Choroid plexus epithelial cell (primary cell): Measurements from ENCODE around the gene PPM1H.

Experiments
- DNase-seq: peaks from one replicate; pipeline ENCODE4 v3.0.0-alpha.2; 2010; ENCODE audit warnings: low read depth
- H3K4me3 ChIP-seq: 2 replicates; pipeline ENCODE4 v1.5.1; 2011; ENCODE audit warnings: low read depth, mild to moderate bottlenecking, control low read depth, low read length, moderate library complexity
- TF ChIP-seq, protein P1 (sequence below): conservative IDR thresholded peaks from 2 replicates; pipeline ENCODE4 v1.5.1; 2011; ENCODE audit warnings: low read depth, mild to moderate bottlenecking, control low read depth, inconsistent platforms, low read length, moderate library complexity

The PPM1H gene

DNA sequence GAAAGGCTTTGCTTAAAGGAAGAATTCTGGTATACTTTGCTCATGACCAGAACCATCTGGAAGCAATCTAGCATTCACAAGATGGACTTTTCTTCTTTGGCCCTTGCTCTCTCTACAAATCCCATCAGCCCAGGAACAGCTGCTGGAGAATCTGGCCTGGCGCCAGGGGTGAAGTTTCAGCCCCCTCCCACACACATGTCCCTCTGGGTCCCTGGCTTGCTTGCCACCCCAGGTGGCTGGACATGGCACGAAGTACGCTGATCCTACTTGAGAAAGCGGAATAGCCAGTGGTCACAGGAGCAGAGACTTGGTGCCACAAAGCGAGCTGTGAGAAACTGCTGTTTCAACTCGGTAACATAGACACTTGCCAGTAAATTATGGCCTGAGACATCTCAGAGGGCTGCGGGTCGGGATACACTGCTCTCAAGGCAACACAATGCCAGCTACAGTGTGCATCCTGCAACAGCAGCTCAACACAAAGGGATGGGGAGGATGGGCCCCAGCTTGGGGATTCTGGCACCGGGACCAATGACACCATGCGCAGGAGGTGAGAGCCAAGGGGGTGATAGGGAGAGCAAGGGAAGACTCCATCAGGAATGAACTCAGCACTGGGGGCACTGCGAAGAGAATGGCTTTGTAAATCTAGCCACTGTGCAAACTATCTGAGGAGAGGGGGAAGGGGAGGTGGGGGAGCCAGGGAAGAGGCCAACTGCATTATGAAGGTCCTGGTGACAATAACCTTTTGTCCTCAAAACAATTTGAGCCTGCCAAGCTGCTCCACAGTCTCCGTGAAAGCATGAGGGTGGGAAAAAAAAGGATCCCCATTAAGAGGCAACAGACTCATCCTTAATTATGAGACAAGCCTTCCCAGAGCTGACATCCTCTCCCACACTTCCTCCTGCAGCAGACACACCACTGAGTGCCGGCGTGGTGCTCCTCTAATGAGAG, 219.9 kb downstream of the PPM1H start:
- TF ChIP-seq, protein P1, sequence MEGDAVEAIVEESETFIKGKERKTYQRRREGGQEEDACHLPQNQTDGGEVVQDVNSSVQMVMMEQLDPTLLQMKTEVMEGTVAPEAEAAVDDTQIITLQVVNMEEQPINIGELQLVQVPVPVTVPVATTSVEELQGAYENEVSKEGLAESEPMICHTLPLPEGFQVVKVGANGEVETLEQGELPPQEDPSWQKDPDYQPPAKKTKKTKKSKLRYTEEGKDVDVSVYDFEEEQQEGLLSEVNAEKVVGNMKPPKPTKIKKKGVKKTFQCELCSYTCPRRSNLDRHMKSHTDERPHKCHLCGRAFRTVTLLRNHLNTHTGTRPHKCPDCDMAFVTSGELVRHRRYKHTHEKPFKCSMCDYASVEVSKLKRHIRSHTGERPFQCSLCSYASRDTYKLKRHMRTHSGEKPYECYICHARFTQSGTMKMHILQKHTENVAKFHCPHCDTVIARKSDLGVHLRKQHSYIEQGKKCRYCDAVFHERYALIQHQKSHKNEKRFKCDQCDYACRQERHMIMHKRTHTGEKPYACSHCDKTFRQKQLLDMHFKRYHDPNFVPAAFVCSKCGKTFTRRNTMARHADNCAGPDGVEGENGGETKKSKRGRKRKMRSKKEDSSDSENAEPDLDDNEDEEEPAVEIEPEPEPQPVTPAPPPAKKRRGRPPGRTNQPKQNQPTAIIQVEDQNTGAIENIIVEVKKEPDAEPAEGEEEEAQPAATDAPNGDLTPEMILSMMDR = no peak
- DNase-seq = no peak

GRCh38 chr12:62714181-62714773, 220.7 kb downstream of the PPM1H start:
- no peak overlapping the region for H3K4me3 ChIP-seq
- no peak for DNase-seq
- TF ChIP-seq, protein P1 = no peak

More for the DNA sequence above, 219.9 kb downstream of the PPM1H start:
- H3K4me3 ChIP-seq = no peak overlapping the region

DNA sequence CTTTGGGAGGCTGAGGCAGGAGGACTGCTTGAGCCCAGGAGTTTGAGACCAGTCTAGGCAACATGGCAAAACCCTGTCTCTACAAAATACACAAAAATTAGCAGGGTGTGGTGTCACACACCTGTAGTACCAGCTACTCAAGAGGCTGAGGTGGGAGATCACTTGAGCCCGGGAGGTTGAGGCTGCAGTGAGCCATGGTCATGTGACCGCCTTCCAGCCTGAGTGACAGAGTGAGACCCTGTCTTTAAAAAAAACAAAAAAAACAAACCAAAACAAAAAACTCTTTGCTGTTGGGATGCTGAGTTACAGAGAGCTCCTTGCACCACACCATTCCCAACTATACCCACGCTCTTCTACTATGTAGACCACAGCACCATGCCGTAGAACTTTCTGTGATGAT, 221.2 kb downstream of the PPM1H start:
- DNase-seq = no peak
- TF ChIP-seq, protein P1 = no peak
- H3K4me3 ChIP-seq = no peak overlapping the region

- no peak for DNase-seq
- no peak overlapping the region for H3K4me3 ChIP-seq
- TF ChIP-seq, protein P1 = no peak
Measured at GRCh38 chr12:62712681-62713573, 222.0 kb downstream of the PPM1H start.

GRCh38 chr12:62711631-62712241, 223.2 kb downstream of the PPM1H start:
- no peak for DNase-seq
- TF ChIP-seq, protein P1 = no peak
- no peak overlapping the region for H3K4me3 ChIP-seq

GRCh38 chr12:62709311-62709710, 225.6 kb downstream of the PPM1H start:
- TF ChIP-seq, protein P1 = no peak
- H3K4me3 ChIP-seq = no peak overlapping the region
- DNase-seq = no peak
